Activated CD8-positive, alpha-beta T cell treated with anti-CD3 and anti-CD28 coated beads, Interleukin-2, amount 10 ng/mL, durations not matched to agents 7 days and 5 days (primary cell): Measurements from ENCODE around the gene ST3GAL3. TPM values are rescaled to one million over a fixed set of nuclear protein-coding genes. Genes with fewer than 3 reads are reported as not detected.
A peak's percentile ranks its signal among the peaks of the same experiment; 100 is the strongest.

ENCODE experiments used
- ATAC-seq: fragments of 150-1000 bp; cut with Tn5 transposase; one replicate; pipeline ENCODE4 v1.10.0; 2021; ENCODE audit warnings: moderate library complexity
- CTCF ChIA-PET: fragments of 350-600 bp; sonication (Branson Sonifier 250); formaldehyde crosslinking; loops from one replicate; lab custom pipeline; 2021; ENCODE audit warnings: antibody characterized with exemption; lab: Charles Lee
- POLR2A ChIA-PET: fragments of 350-600 bp; sonication (Branson Sonifier 250); formaldehyde crosslinking; loops from one replicate; lab custom pipeline; 2021; ENCODE audit warnings: antibody characterized with exemption; lab: Charles Lee
- DNase-seq: peaks from one replicate; pipeline ENCODE4 v3.0.0-alpha.2; 2020
- H3K27ac Mint-ChIP-seq: one replicate; pipeline ENCODE4 v1.8.0; 2021; ENCODE audit warnings: mild to moderate bottlenecking, mixed read lengths
- H3K27me3 Mint-ChIP-seq: one replicate; pipeline ENCODE4 v1.8.0; 2021; ENCODE audit warnings: low read depth, mixed read lengths
- H3K36me3 Mint-ChIP-seq: one replicate; pipeline ENCODE4 v1.8.0; 2021; ENCODE audit warnings: low read depth, mixed read lengths
- H3K4me1 Mint-ChIP-seq: one replicate; pipeline ENCODE4 v1.8.0; 2021; ENCODE audit warnings: low read depth, mixed read lengths
- H3K4me3 Mint-ChIP-seq: one replicate; pipeline ENCODE4 v1.8.0; 2021; ENCODE audit warnings: mild to moderate bottlenecking, mixed read lengths
- H3K9me3 Mint-ChIP-seq: one replicate; pipeline ENCODE4 v1.8.0; 2022; ENCODE audit warnings: mixed read lengths; ENCODE audit not compliant: insufficient read depth
- total RNA-seq, 2 experiments: library from RNA; stranded (reverse); gene quantifications; one replicate each; pipeline ENCODE4 v1.2.3, GENCODE V29; 2021

Gene ST3GAL3
- total RNA-seq, 2 experiments from 2014 or later, result 20.4 to 23.3 TPM

- Mint-ChIP-seq H3K27me3 (no peaks in the 10 kb centered on the region), H3K27ac (no peak overlapping the region), H3K9me3 (no peaks in the 10 kb centered on the region), H3K4me3 (no peak overlapping the region), H3K36me3 (peaks cover 42% of the 10 kb centered on the region), H3K4me1 (peaks cover 8% of the 10 kb centered on the region)
- ChIA-PET CTCF (interaction anchor here (1.5 kb wide), 1 partner anchor 12 kb away, joined by 4 read pairs; no protein-coding TSS in a partner anchor), POLR2A (no interaction called here)
- no peak for DNase-seq
- ATAC-seq, result no peak
Observed at GRCh38 chr1:43844114-43844513, 136.8 kb downstream of the ST3GAL3 start.

- DNase-seq (no peak), ATAC-seq (no peak)
- H3K27ac Mint-ChIP-seq, result no peak overlapping the region
- H3K4me1 Mint-ChIP-seq, result peaks cover under 1% of the 10 kb centered on the region
- ChIA-PET CTCF (no interaction called here), POLR2A (no interaction called here)
- H3K27me3 Mint-ChIP-seq, result no peaks in the 10 kb centered on the region
- no peak overlapping the region for H3K4me3 Mint-ChIP-seq
- H3K9me3 Mint-ChIP-seq, result no peaks in the 10 kb centered on the region
- peaks cover 20% of the 10 kb centered on the region for H3K36me3 Mint-ChIP-seq
Observed at GRCh38 chr1:43847290-43847689, 140.0 kb downstream of the ST3GAL3 start.

GRCh38 chr1:43847882-43848281, 140.5 kb downstream of the ST3GAL3 start:
- DNase-seq, result no peak
- Mint-ChIP-seq H3K27me3 (no peaks in the 10 kb centered on the region), H3K4me3 (no peak overlapping the region), H3K4me1 (peaks cover 5% of the 10 kb centered on the region), H3K36me3 (peaks cover 17% of the 10 kb centered on the region), H3K27ac (no peak overlapping the region), H3K9me3 (no peaks in the 10 kb centered on the region)
- ChIA-PET POLR2A (no interaction called here), CTCF (no interaction called here)
- no peak for ATAC-seq

GRCh38 chr1:43849670-43850069, 142.3 kb downstream of the ST3GAL3 start:
- H3K27me3 Mint-ChIP-seq, result no peaks in the 10 kb centered on the region
- no peak for ATAC-seq
- peaks cover 3% of the 10 kb centered on the region for H3K36me3 Mint-ChIP-seq
- H3K4me1 Mint-ChIP-seq, result peaks cover 21% of the 10 kb centered on the region
- ChIA-PET POLR2A (no interaction called here), CTCF (interaction anchor here (2.3 to 3.3 kb wide), 2 partner anchors 85 to 86 kb away, joined by 12 to 14 read pairs; partner anchors contain the start of gene ARTN)
- no peaks in the 10 kb centered on the region for H3K9me3 Mint-ChIP-seq
- H3K4me3 Mint-ChIP-seq, result no peak overlapping the region
- no peak for DNase-seq
- no peak overlapping the region for H3K27ac Mint-ChIP-seq

- ChIA-PET POLR2A (no interaction called here), CTCF (interaction anchor here (0.9 to 3.3 kb wide), 3 partner anchors 84 to 87 kb away, joined by 4 to 14 read pairs (median 12); partner anchors contain the start of gene ARTN)
- no peaks in the 10 kb centered on the region for H3K9me3 Mint-ChIP-seq
- peaks cover 4% of the 10 kb centered on the region for H3K36me3 Mint-ChIP-seq
- no peak for DNase-seq
- peaks cover 21% of the 10 kb centered on the region for H3K4me1 Mint-ChIP-seq
- H3K27ac Mint-ChIP-seq, result no peak overlapping the region
- no peak overlapping the region for H3K4me3 Mint-ChIP-seq
- no peak for ATAC-seq
- H3K27me3 Mint-ChIP-seq, result no peaks in the 10 kb centered on the region
Observed at GRCh38 chr1:43850591-43851233, 143.4 kb downstream of the ST3GAL3 start.

GRCh38 chr1:43851561-43852338, 144.4 kb downstream of the ST3GAL3 start:
- DNase-seq, result no peak
- Mint-ChIP-seq H3K4me1 (peaks cover 21% of the 10 kb centered on the region), H3K4me3 (no peak overlapping the region), H3K27me3 (no peaks in the 10 kb centered on the region), H3K27ac (no peak overlapping the region), H3K36me3 (peaks cover 4% of the 10 kb centered on the region), H3K9me3 (no peaks in the 10 kb centered on the region)
- ChIA-PET CTCF (interaction anchor here (0.9 to 3.3 kb wide), 2 partner anchors 83 to 88 kb away, joined by 4 to 12 read pairs; no protein-coding TSS in a partner anchor), POLR2A (no interaction called here)
- no peak for ATAC-seq

GRCh38 chr1:43853161-43853921, 146.0 kb downstream of the ST3GAL3 start:
- Mint-ChIP-seq H3K4me3 (no peak overlapping the region), H3K4me1 (peaks cover 21% of the 10 kb centered on the region), H3K27ac (peak overlapping the region; percentile 33), H3K36me3 (peaks cover 4% of the 10 kb centered on the region), H3K27me3 (no peaks in the 10 kb centered on the region), H3K9me3 (no peaks in the 10 kb centered on the region)
- peak; percentile 52 for DNase-seq
- ChIA-PET POLR2A (no interaction called here), CTCF (interaction anchor here (1.2 to 1.5 kb wide), 3 partner anchors 80 to 90 kb away, joined by 3 to 7 read pairs (median 5); no protein-coding TSS in a partner anchor)
- ATAC-seq, result peak; percentile 53

GRCh38 chr1:43854473-43854872, 147.1 kb downstream of the ST3GAL3 start:
- ATAC-seq (no peak), DNase-seq (no peak)
- Mint-ChIP-seq H3K4me3 (no peak overlapping the region), H3K27ac (no peak overlapping the region), H3K9me3 (no peaks in the 10 kb centered on the region), H3K27me3 (no peaks in the 10 kb centered on the region), H3K4me1 (peaks cover 21% of the 10 kb centered on the region), H3K36me3 (peaks cover 4% of the 10 kb centered on the region)
- ChIA-PET CTCF (interaction anchor here (0.8 to 1.5 kb wide), 2 partner anchors 13 to 81 kb away, joined by 3 read pairs; no protein-coding TSS in a partner anchor), POLR2A (no interaction called here)

- H3K4me3 Mint-ChIP-seq, result no peak overlapping the region
- H3K9me3 Mint-ChIP-seq, result no peaks in the 10 kb centered on the region
- ATAC-seq (no peak), DNase-seq (no peak)
- H3K27ac Mint-ChIP-seq, result no peak overlapping the region
- H3K27me3 Mint-ChIP-seq, result no peaks in the 10 kb centered on the region
- H3K4me1 Mint-ChIP-seq, result peaks cover 21% of the 10 kb centered on the region
- H3K36me3 Mint-ChIP-seq, result peaks cover 4% of the 10 kb centered on the region
- ChIA-PET POLR2A (no interaction called here), CTCF (no interaction called here)
Observed at GRCh38 chr1:43856188-43856587, 148.9 kb downstream of the ST3GAL3 start.

GRCh38 chr1:43857163-43857562, 149.8 kb downstream of the ST3GAL3 start:
- ChIA-PET POLR2A (no interaction called here), CTCF (interaction anchor here (2.4 kb wide), 1 partner anchor 94 kb away, joined by 12 read pairs; no protein-coding TSS in a partner anchor)
- DNase-seq, result no peak
- no peak for ATAC-seq
- H3K4me3 Mint-ChIP-seq, result no peak overlapping the region
- peaks cover 21% of the 10 kb centered on the region for H3K4me1 Mint-ChIP-seq
- H3K36me3 Mint-ChIP-seq, result peaks cover 4% of the 10 kb centered on the region
- H3K27ac Mint-ChIP-seq, result no peak overlapping the region
- H3K27me3 Mint-ChIP-seq, result no peaks in the 10 kb centered on the region
- H3K9me3 Mint-ChIP-seq, result no peaks in the 10 kb centered on the region

- Mint-ChIP-seq H3K36me3 (peaks cover 4% of the 10 kb centered on the region), H3K4me1 (peaks cover 12% of the 10 kb centered on the region), H3K27ac (no peak overlapping the region), H3K4me3 (no peak overlapping the region), H3K27me3 (no peaks in the 10 kb centered on the region), H3K9me3 (no peaks in the 10 kb centered on the region)
- ATAC-seq, result no peak
- POLR2A ChIA-PET, result interaction anchor here (0.7 kb wide), 1 partner anchor 12 kb away, joined by 4 read pairs; no protein-coding TSS in a partner anchor
- no peak for DNase-seq
- CTCF ChIA-PET, result interaction anchor here (2.4 kb wide), 1 partner anchor 95 kb away, joined by 12 read pairs; no protein-coding TSS in a partner anchor
Observed at GRCh38 chr1:43858324-43858723, 151.0 kb downstream of the ST3GAL3 start.
